ENCODE results near the gene CDC40. TPM values are rescaled to one million over a fixed set of nuclear protein-coding genes. Genes with fewer than 3 reads are reported as not detected.
A peak's percentile ranks its signal among the peaks of the same experiment; 100 is the strongest.
"Not testable (repeated sequence)": the region's sequence is repeated elsewhere in the genome, so short reads cannot be mapped to it uniquely, and the experiment has no call there.

CDC40 gene
- total RNA-seq, 4 donors from 2014 or later: 20.3 to 34.8 (median 23.4) TPM

DNA sequence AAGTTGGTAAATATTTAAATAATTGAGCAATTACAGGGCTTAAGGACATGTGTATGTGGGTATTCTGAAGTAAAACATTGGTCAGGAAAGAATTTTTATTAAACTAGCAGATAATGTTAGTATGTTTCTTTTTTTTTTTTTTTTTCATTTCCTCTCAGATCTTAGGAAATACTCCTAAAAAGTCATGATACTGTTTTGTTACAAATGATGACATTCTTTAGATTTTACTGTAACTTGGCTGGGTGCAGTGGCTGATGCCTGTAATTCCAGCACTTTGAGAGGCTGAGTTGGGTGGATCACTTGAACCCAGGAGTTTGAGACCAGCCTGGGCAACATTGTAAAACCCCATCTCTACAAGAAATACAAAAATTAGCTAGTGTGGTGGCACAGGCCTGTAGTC is 41.5 kb downstream of the CDC40 start:
- intact Hi-C loops (cut with DNase I; ENCODE audit: low total_unique reads): no loop called here

GRCh38 chr6:110226261-110226660 is 46.0 kb downstream of the CDC40 start:
- Histone ChIP-seq H3K4me3 (no peak overlapping the region), H3K4me1 (no peaks in the 10 kb centered on the region), H3K9me3 (no peaks in the 10 kb centered on the region), H3K36me3 (no peaks in the 10 kb centered on the region), H3K27ac (no peak overlapping the region), H3K27me3 (no peaks in the 10 kb centered on the region)
- TF ChIP-seq, protein P1, sequence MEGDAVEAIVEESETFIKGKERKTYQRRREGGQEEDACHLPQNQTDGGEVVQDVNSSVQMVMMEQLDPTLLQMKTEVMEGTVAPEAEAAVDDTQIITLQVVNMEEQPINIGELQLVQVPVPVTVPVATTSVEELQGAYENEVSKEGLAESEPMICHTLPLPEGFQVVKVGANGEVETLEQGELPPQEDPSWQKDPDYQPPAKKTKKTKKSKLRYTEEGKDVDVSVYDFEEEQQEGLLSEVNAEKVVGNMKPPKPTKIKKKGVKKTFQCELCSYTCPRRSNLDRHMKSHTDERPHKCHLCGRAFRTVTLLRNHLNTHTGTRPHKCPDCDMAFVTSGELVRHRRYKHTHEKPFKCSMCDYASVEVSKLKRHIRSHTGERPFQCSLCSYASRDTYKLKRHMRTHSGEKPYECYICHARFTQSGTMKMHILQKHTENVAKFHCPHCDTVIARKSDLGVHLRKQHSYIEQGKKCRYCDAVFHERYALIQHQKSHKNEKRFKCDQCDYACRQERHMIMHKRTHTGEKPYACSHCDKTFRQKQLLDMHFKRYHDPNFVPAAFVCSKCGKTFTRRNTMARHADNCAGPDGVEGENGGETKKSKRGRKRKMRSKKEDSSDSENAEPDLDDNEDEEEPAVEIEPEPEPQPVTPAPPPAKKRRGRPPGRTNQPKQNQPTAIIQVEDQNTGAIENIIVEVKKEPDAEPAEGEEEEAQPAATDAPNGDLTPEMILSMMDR (IDR thresholded peaks at IDR 0.05): no peak
- no peak for TF ChIP-seq POLR2A (IDR thresholded peaks at IDR 0.05)
- no peak for DNase-seq
- intact Hi-C loops (cut with DNase I; ENCODE audit: low total_unique reads): no loop called here

More for the DNA sequence above, 41.5 kb downstream of the CDC40 start:
- TF ChIP-seq, protein P1 (IDR thresholded peaks at IDR 0.05): no peak
- no peak for TF ChIP-seq POLR2A (IDR thresholded peaks at IDR 0.05)
- Histone ChIP-seq H3K9me3 (no peaks in the 10 kb centered on the region), H3K27ac (no peak overlapping the region), H3K4me1 (no peaks in the 10 kb centered on the region), H3K36me3 (no peaks in the 10 kb centered on the region), H3K4me3 (no peak overlapping the region), H3K27me3 (no peaks in the 10 kb centered on the region)
- no peak for DNase-seq

DNA sequence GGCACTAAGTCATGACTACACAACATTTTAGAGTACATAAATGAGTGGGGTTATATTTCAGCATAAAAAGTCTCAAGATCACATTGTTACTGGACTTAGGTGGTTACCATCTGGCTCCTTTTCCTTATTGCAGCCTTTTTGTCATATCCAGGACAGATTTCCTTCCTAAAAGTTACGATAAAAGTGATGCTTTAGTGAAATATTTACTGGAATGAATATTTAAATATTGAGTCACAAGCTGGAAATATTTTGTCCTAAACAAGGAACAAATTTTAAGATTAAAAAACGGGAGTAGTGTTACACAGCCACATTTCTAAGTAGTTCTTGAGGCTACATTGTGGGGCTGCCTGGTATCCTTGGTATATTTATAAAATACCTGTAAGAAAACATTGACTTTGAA is 52.2 kb downstream of the CDC40 start:
- Histone ChIP-seq H3K4me1 (no peaks in the 10 kb centered on the region), H3K9me3 (no peaks in the 10 kb centered on the region), H3K27me3 (no peaks in the 10 kb centered on the region), H3K4me3 (no peak overlapping the region), H3K27ac (peak overlapping the region; percentile 22 to 24), H3K36me3 (no peaks in the 10 kb centered on the region)
- no peak for DNase-seq
- intact Hi-C loops (cut with DNase I; ENCODE audit: low total_unique reads): no loop called here
- TF ChIP-seq, protein P1 (IDR thresholded peaks at IDR 0.05): no peak
- TF ChIP-seq POLR2A (IDR thresholded peaks at IDR 0.05): no peak

GRCh38 chr6:110233770-110234374 is 53.6 kb downstream of the CDC40 start:
- Histone ChIP-seq H3K27me3 (no peaks in the 10 kb centered on the region), H3K4me1 (no peaks in the 10 kb centered on the region), H3K9me3 (no peaks in the 10 kb centered on the region), H3K36me3 (no peaks in the 10 kb centered on the region), H3K27ac (peak overlapping the region in 1 of 2 donors; percentile 39), H3K4me3 (no peak overlapping the region)
- TF ChIP-seq POLR2A (IDR thresholded peaks at IDR 0.05): no peak
- TF ChIP-seq, protein P1 (IDR thresholded peaks at IDR 0.05): no peak
- DNase-seq: no peak
- intact Hi-C loops (cut with DNase I; ENCODE audit: low total_unique reads): no loop called here

DNA sequence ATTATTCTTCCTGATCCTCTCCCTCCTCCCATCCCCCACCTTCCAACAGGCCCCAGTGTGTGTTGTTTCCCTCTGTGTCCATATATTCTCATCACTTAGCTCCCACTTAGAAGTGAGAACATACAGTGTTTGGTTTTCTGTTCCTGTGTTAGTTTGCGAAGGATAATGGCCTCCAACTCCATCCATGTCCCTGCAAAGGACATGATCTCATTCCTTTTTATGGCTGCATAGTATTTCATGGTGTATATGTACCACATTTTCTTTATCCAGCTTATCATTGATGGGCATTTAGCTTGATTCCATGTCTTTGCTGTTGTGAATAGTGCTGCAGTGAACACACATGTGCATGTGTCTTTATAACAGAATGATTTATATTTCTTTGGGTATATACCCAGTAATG is 55.8 kb downstream of the CDC40 start:
- H3K27ac ChIP-seq; H3K9me3 ChIP-seq; H3K36me3 ChIP-seq; DNase-seq; H3K4me1 ChIP-seq; H3K4me3 ChIP-seq; intact Hi-C loops (cut with DNase I; ENCODE audit: low total_unique reads); H3K27me3 ChIP-seq: not testable (repeated sequence)
